Natural killer cell (primary cell): ENCODE results near the gene RIPPLY2. TPM values are rescaled to one million over a fixed set of nuclear protein-coding genes. Genes with fewer than 3 reads are reported as not detected.
A peak's percentile ranks its signal among the peaks of the same experiment; 100 is the strongest.
"Not testable (repeated sequence)": the region's sequence is repeated elsewhere in the genome, so short reads cannot be mapped to it uniquely, and the experiment has no call there.

Experiments
- ATAC-seq, 3 donors: fragments of 150-1000 bp in 2 of 3; fragments of 200-7000 bp in 1 of 3; cut with Tn5 transposase; 1 replicate in 1 of 3; 2 replicates in 2 of 3; pipeline ENCODE4 v1.10.0; 2021; ENCODE audit warnings: mild to moderate bottlenecking in 2 of 3, moderate library complexity in 2 of 3
- DNase-seq, 2 donors: peaks; one replicate each; pipeline versions ENCODE4 v3.0.0 to v3.0.0-alpha.2; 2013 to 2021; ENCODE audit warnings: mixed read lengths in 1 of 2
- H3K27ac ChIP-seq: one replicate; pipeline ENCODE4 v1.5.1; 2013; ENCODE audit warnings: mild to moderate bottlenecking, low read length
- H3K27me3 ChIP-seq: one replicate; pipeline ENCODE4 v1.6.1; 2013; ENCODE audit warnings: low read length; ENCODE audit not compliant: control insufficient read depth, insufficient read depth
- H3K36me3 ChIP-seq: one replicate; pipeline ENCODE4 v1.6.1; 2013; ENCODE audit warnings: low read length; ENCODE audit not compliant: control insufficient read depth, insufficient read depth
- H3K4me1 ChIP-seq: one replicate; pipeline ENCODE4 v1.6.1; 2013; ENCODE audit warnings: low read length; ENCODE audit not compliant: control insufficient read depth, insufficient read depth
- H3K4me3 ChIP-seq: one replicate; pipeline ENCODE4 v1.5.1; 2013; ENCODE audit warnings: low read length
- H3K9me3 ChIP-seq: one replicate; pipeline ENCODE4 v1.6.1; 2013; ENCODE audit warnings: low read length; ENCODE audit not compliant: control insufficient read depth, insufficient read depth
- H3K27ac Mint-ChIP-seq, 2 donors: one replicate each; pipeline ENCODE4 v1.8.0; 2022; ENCODE audit warnings: mild to moderate bottlenecking in 2 of 2, mixed read lengths in 2 of 2, moderate library complexity in 1 of 2
- H3K27me3 Mint-ChIP-seq, 2 donors: one replicate each; pipeline ENCODE4 v1.8.0; 2022; ENCODE audit warnings: low read depth in 2 of 2, mixed read lengths in 2 of 2
- H3K36me3 Mint-ChIP-seq: one replicate; pipeline ENCODE4 v1.8.0; 2022; ENCODE audit warnings: mixed read lengths
- H3K4me1 Mint-ChIP-seq, 2 donors: one replicate each; pipeline ENCODE4 v1.8.0; 2022; ENCODE audit warnings: mixed read lengths in 2 of 2
- H3K4me3 Mint-ChIP-seq: one replicate; pipeline ENCODE4 v1.8.0; 2022; ENCODE audit warnings: mild to moderate bottlenecking, moderate library complexity, mixed read lengths
- H3K9me3 Mint-ChIP-seq, 2 donors: one replicate each; pipeline ENCODE4 v1.8.0; 2022; ENCODE audit warnings: mixed read lengths in 2 of 2
- CTCF ChIP-seq: fragments of 200-600 bp; IDR thresholded peaks from one replicate; pipeline ENCODE4 v1.8.0; 2022; ENCODE audit warnings: antibody characterized with exemption
- WGBS: methylation state at CpG from one replicate; pipeline ENCODE4 v1.1.7; 2013; ENCODE audit warnings: missing lambda C conversion rate; ENCODE audit not compliant: insufficient coverage; 5-methylcytosine and 5-hydroxymethylcytosine counted together
- intact Hi-C: fragments of 100-400 bp; cut with micrococcal nuclease; formaldehyde crosslinking; loops from one replicate; pipeline ENCODE4 v1.14.2; 2022
- total RNA-seq, 4 donors: library from RNA; stranded (reverse); fragments of 120-200 nt in 1 of 4; gene quantifications; one replicate each; pipeline versions ENCODE4 v1.2.3 to v1.2.4, GENCODE V29; 2013 to 2022

The RIPPLY2 gene
- total RNA-seq = not detected
- total RNA-seq (2013) = not detected

- no peaks in the 10 kb centered on the region for H3K9me3 Mint-ChIP-seq
- Histone ChIP-seq H3K36me3 (no peaks in the 10 kb centered on the region), H3K4me3 (no peak within 1 kb of the TSS), H3K27me3 (peaks cover 50% of the 10 kb centered on the region), H3K4me1 (peaks cover 11% of the 10 kb centered on the region), H3K27ac (no peak within 1 kb of the TSS), H3K9me3 (no peaks in the 10 kb centered on the region)
- peak in 1 of 3 donors; percentile 21 for ATAC-seq
- DNase-seq = no peak
- intact Hi-C loops = no loop called here
- H3K36me3 Mint-ChIP-seq = peaks cover 6% of the 10 kb centered on the region
- TF ChIP-seq CTCF = no peak
- no peaks in the 10 kb centered on the region for H3K4me1 Mint-ChIP-seq
- H3K27ac Mint-ChIP-seq = no peak within 1 kb of the TSS
- 2% methylated on average over 81 of the region's 81 CpGs for WGBS
- H3K27me3 Mint-ChIP-seq = peaks cover 57 to 72% of the 10 kb centered on the region in 2 donors
- no peak within 1 kb of the TSS for H3K4me3 Mint-ChIP-seq
Measured at GRCh38 chr6:83853178-83854000, at the start of gene RIPPLY2. TSS of gene RIPPLY2 (plus strand) at chr6:83853360. CDS start at chr6:83853417, 57 bp downstream.

GRCh38 chr6:83803492-83803891 is 49.7 kb upstream of the RIPPLY2 start:
- intact Hi-C loops, H3K4me1 ChIP-seq, DNase-seq, H3K9me3 Mint-ChIP-seq, H3K36me3 Mint-ChIP-seq, ATAC-seq, H3K27ac Mint-ChIP-seq, H3K27ac ChIP-seq, H3K36me3 ChIP-seq, H3K9me3 ChIP-seq, H3K4me3 Mint-ChIP-seq, H3K27me3 ChIP-seq, H3K4me1 Mint-ChIP-seq, H3K4me3 ChIP-seq, H3K27me3 Mint-ChIP-seq: not testable (repeated sequence)
- whole genome bisulfite sequencing = 92% methylated on average over 9 of the region's 21 CpGs

GRCh38 chr6:83804886-83805285 is 48.3 kb upstream of the RIPPLY2 start:
- Mint-ChIP-seq H3K4me3 (no peak overlapping the region), H3K27ac (no peak overlapping the region), H3K4me1 (no peaks in the 10 kb centered on the region), H3K36me3 (no peaks in the 10 kb centered on the region), H3K27me3 (no peaks in the 10 kb centered on the region), H3K9me3 (peaks cover 3 to 5% of the 10 kb centered on the region in 2 donors)
- no peak for TF ChIP-seq CTCF
- no peak for DNase-seq
- Histone ChIP-seq H3K36me3 (no peaks in the 10 kb centered on the region), H3K27me3 (no peaks in the 10 kb centered on the region), H3K27ac (no peak overlapping the region), H3K9me3 (peaks cover 3% of the 10 kb centered on the region), H3K4me1 (no peaks in the 10 kb centered on the region), H3K4me3 (no peak overlapping the region)
- no peak for ATAC-seq
- intact Hi-C loops = no loop called here

GRCh38 chr6:83808005-83808404 is 45.2 kb upstream of the RIPPLY2 start:
- DNase-seq (no peak), ATAC-seq (no peak)
- Histone ChIP-seq H3K4me1 (no peaks in the 10 kb centered on the region), H3K9me3 (peaks cover 3% of the 10 kb centered on the region), H3K4me3 (no peak overlapping the region), H3K36me3 (no peaks in the 10 kb centered on the region), H3K27me3 (no peaks in the 10 kb centered on the region), H3K27ac (no peak overlapping the region)
- Mint-ChIP-seq H3K27me3 (no peaks in the 10 kb centered on the region), H3K4me3 (no peak overlapping the region), H3K9me3 (peaks cover 3 to 5% of the 10 kb centered on the region in 2 donors), H3K36me3 (no peaks in the 10 kb centered on the region), H3K27ac (no peak overlapping the region), H3K4me1 (no peaks in the 10 kb centered on the region)
- intact Hi-C loops = no loop called here
- TF ChIP-seq CTCF = no peak
